ENCODE data around the gene SH3YL1. TPM values are rescaled to one million over a fixed set of nuclear protein-coding genes. Genes with fewer than 3 reads are reported as not detected.

Gene SH3YL1
- total and polyA plus RNA-seq, 2 experiments from 2014 or later = 15.8 to 35.1 TPM

- H3K4me1 ChIP-seq (ENCODE audit: low read depth) = no peaks in the 10 kb centered on the region
- DNase-seq (ENCODE audit: low read depth in 1 of 2, low spot score in 1 of 2) = no peak
- H3K27ac ChIP-seq = no peak overlapping the region
- no peaks in the 10 kb centered on the region for H3K9me3 ChIP-seq (ENCODE audit: low read depth)
- H3K4me3 ChIP-seq = no peak overlapping the region
- H3K36me3 ChIP-seq = no peaks in the 10 kb centered on the region
- TF ChIP-seq CTCF (IDR thresholded peaks at IDR 0.05; ENCODE audit: low read depth, low read length) = no peak
- H3K27me3 ChIP-seq = peaks cover 13% of the 10 kb centered on the region
Measured at GRCh38 chr2:259789-260331, 4.0 kb downstream of the SH3YL1 start.

- no peak overlapping the region for H3K4me3 ChIP-seq
- H3K4me1 ChIP-seq (ENCODE audit: low read depth) = no peaks in the 10 kb centered on the region
- no peaks in the 10 kb centered on the region for H3K9me3 ChIP-seq (ENCODE audit: low read depth)
- peaks cover 10% of the 10 kb centered on the region for H3K27me3 ChIP-seq
- H3K36me3 ChIP-seq = no peaks in the 10 kb centered on the region
- H3K27ac ChIP-seq = no peak overlapping the region
- TF ChIP-seq CTCF (IDR thresholded peaks at IDR 0.05; ENCODE audit: low read depth, low read length) = no peak
- DNase-seq (ENCODE audit: low read depth in 1 of 2, low spot score in 1 of 2) = no peak
Measured at GRCh38 chr2:258933-259332, 4.9 kb downstream of the SH3YL1 start.

- H3K4me3 ChIP-seq = no peak overlapping the region
- TF ChIP-seq CTCF (IDR thresholded peaks at IDR 0.05; ENCODE audit: low read depth, low read length) = no peak
- no peak overlapping the region for H3K27ac ChIP-seq
- no peaks in the 10 kb centered on the region for H3K36me3 ChIP-seq
- H3K9me3 ChIP-seq (ENCODE audit: low read depth) = no peaks in the 10 kb centered on the region
- H3K27me3 ChIP-seq = no peaks in the 10 kb centered on the region
- no peaks in the 10 kb centered on the region for H3K4me1 ChIP-seq (ENCODE audit: low read depth)
- DNase-seq (ENCODE audit: low read depth in 1 of 2, low spot score in 1 of 2) = no peak
Measured at GRCh38 chr2:257842-258241, 6.0 kb downstream of the SH3YL1 start.

GRCh38 chr2:257429-257828 is 6.4 kb downstream of the SH3YL1 start:
- H3K4me1 ChIP-seq (ENCODE audit: low read depth) = no peaks in the 10 kb centered on the region
- no peaks in the 10 kb centered on the region for H3K27me3 ChIP-seq
- no peak overlapping the region for H3K4me3 ChIP-seq
- no peak overlapping the region for H3K27ac ChIP-seq
- no peaks in the 10 kb centered on the region for H3K36me3 ChIP-seq
- no peak for TF ChIP-seq CTCF (IDR thresholded peaks at IDR 0.05; ENCODE audit: low read depth, low read length)
- H3K9me3 ChIP-seq (ENCODE audit: low read depth) = no peaks in the 10 kb centered on the region
- DNase-seq (ENCODE audit: low read depth in 1 of 2, low spot score in 1 of 2) = no peak

GRCh38 chr2:256094-256493 is 7.7 kb downstream of the SH3YL1 start:
- DNase-seq (ENCODE audit: low read depth in 1 of 2, low spot score in 1 of 2) = no peak
- no peaks in the 10 kb centered on the region for H3K27me3 ChIP-seq
- H3K4me3 ChIP-seq = no peak overlapping the region
- H3K9me3 ChIP-seq (ENCODE audit: low read depth) = no peaks in the 10 kb centered on the region
- H3K27ac ChIP-seq = no peak overlapping the region
- H3K36me3 ChIP-seq = no peaks in the 10 kb centered on the region
- no peaks in the 10 kb centered on the region for H3K4me1 ChIP-seq (ENCODE audit: low read depth)
- TF ChIP-seq CTCF (IDR thresholded peaks at IDR 0.05; ENCODE audit: low read depth, low read length) = no peak

- Histone ChIP-seq H3K4me3 (no peak overlapping the region), H3K27ac (no peak overlapping the region), H3K27me3 (no peaks in the 10 kb centered on the region), H3K36me3 (no peaks in the 10 kb centered on the region), H3K4me1 (ENCODE audit: low read depth) (no peaks in the 10 kb centered on the region), H3K9me3 (ENCODE audit: low read depth) (no peaks in the 10 kb centered on the region)
- TF ChIP-seq CTCF (IDR thresholded peaks at IDR 0.05; ENCODE audit: low read depth, low read length) = no peak
- no peak for DNase-seq (ENCODE audit: low read depth in 1 of 2, low spot score in 1 of 2)
Measured at GRCh38 chr2:255195-255594, 8.6 kb downstream of the SH3YL1 start.

Data from cardiac muscle cell (in vitro differentiated cells and primary cell).